GM12873 (cell line): ENCODE measurements around the gene NRL.

Experiments used
- TF ChIP-seq, protein P1 (sequence below): IDR thresholded peaks from 2 replicates; pipeline ENCODE4 v1.5.1; 2012; ENCODE audit warnings: low read depth, mild to moderate bottlenecking, moderate library complexity, low read length, control low read depth; ENCODE audit not compliant: insufficient read depth; ENCODE audit errors: missing control alignments

Gene NRL

DNA sequence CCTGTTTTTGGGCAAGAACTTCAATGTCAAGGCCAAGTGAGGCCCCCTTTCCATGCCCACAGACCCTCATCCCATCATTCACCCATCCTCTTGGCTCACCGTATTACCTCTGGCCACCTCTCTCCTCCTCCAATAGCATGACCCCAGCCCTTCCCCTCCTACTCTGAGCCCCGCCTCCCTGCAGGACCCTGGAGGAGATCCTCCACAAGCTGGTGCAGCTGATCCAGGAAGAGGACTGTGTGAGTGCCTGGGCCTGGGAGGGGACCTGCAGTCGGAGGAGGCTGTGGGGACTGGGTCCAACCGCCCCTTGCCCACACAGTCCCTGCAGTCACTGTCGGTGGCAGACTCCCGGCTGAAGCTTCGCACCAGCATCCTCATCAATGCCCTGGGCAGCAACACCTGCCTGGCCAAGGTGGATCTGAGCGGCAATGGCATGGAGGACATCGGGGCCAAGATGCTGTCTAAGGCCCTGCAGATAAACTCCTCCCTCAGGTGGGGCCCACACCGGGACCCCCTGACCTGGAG, 55.7 kb downstream of the NRL start:
- TF ChIP-seq, protein P1, sequence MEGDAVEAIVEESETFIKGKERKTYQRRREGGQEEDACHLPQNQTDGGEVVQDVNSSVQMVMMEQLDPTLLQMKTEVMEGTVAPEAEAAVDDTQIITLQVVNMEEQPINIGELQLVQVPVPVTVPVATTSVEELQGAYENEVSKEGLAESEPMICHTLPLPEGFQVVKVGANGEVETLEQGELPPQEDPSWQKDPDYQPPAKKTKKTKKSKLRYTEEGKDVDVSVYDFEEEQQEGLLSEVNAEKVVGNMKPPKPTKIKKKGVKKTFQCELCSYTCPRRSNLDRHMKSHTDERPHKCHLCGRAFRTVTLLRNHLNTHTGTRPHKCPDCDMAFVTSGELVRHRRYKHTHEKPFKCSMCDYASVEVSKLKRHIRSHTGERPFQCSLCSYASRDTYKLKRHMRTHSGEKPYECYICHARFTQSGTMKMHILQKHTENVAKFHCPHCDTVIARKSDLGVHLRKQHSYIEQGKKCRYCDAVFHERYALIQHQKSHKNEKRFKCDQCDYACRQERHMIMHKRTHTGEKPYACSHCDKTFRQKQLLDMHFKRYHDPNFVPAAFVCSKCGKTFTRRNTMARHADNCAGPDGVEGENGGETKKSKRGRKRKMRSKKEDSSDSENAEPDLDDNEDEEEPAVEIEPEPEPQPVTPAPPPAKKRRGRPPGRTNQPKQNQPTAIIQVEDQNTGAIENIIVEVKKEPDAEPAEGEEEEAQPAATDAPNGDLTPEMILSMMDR, result no peak

DNA sequence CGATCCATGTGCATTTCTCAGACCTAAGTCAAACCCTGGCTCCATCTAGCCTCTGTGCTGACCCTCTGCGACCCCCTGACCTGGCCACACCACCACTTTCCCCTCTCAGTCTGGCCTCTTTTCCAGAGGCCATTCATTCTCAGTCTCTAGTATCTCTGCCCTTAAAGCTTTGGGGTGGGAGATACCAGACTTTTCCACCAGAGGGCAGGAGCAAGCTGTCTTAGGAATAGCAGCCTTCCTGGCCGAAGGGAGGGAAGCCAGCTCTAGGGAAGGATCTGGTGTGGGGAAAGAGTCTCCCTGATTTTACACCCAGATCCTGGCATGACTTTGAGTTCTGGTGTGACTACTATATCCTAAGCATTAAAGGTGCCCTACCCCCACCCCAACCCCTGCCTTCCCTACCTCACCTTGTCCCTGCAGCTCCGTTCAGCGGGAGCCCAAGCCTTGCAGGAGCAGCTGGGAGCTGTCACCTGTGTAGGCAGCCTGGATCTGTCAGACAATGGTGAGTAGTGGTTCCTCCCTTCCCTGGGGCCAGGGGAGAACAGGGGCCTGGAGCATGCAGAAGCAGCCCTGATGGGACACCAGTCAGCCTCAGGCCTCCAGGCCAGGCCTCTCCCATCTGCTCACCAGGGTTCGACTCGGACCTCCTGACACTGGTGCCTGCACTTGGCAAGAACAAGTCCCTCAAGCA, 56.3 kb downstream of the NRL start:
- TF ChIP-seq, protein P1, result peak; percentile 81

DNA sequence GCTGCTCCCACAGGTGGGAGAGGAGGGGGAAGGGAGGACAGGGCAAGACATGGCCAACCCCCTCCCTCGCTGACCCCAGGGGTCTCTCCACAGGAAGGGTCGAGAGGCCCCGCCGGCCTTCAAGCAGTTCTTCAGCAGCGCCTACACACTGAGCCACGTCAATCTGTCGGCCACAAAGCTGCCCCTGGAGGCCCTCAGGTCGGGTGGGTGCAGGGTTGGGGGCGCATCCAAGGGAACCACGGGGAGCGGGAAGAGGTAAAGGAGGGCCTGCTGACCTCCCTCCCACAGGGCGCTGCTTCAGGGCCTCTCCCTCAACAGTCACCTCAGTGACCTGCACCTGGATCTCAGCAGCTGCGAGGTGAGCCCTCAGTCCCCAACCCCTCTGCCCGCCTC, 56.9 kb downstream of the NRL start:
- TF ChIP-seq, protein P1, result no peak

GRCh38 chr14:24057271-24057670, 57.5 kb downstream of the NRL start:
- TF ChIP-seq, protein P1, result no peak

GRCh38 chr14:24056800-24057184, 58.0 kb downstream of the NRL start:
- TF ChIP-seq, protein P1, result no peak

DNA sequence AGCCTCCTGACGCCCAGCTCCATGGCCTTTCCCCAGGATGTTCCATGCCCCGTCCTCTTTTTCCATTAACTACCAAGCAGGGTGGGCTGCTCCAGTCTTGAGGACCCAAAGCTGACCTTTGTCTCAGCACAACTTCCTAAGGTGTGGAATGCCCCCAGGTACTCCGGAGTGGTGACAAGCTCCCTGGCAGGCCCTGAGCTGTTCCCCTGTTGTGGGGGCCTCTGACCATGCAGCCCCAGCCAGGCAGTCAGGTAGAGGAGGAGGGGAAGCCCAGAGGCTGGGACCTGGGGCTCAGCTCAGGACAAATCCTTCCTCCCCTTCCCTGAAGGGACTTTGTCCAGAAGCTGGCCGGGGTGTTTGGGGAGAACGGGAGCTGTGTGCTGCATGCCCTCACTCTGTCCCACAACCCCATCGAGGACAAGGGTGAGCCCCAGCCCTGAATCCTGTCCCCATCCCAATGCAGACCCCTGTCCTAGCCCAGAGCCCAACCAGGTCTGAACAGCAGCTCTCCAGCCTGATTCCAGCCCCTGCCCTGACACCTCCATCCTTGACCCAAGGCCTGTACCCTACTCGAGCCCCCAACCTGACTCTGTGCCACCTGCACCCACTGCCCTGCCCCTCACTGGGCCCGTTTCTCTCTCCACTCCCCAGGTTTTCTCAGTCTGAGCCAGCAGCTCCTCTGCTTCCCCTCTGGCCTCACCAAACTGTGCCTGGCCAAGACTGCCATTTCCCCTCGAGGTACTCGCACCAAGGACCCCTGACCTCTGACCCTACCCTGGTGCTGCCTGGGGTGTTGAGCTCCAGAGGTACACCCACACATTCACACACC, 58.6 kb downstream of the NRL start:
- TF ChIP-seq, protein P1, result no peak

DNA sequence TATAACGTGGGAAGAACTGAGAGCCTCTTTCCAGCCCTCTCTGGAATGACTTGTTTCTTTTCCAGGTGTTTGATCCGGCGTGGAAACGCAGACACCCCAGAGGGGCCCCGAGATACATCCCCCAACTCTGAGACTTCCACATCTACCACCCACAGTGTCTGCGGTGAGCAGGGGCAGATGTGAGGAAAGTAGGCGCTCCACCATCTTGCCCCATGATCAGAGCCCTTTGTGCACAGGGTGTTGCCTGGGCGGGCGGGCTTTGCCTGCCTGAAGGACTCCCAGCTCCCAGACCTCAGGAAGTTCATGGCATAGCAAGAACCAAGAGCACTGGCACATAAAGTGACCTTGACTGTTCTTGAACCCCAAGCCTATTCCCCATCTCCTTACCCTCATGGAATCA, 60.1 kb downstream of the NRL start:
- TF ChIP-seq, protein P1, result no peak
